B cell (primary cell): Measurements from ENCODE around the gene CFL1. TPM values are rescaled to one million over a fixed set of nuclear protein-coding genes. Genes with fewer than 3 reads are reported as not detected.

Experiments used
- ATAC-seq: fragments of 200-7000 bp; cut with Tn5 transposase; one replicate; pipeline ENCODE4 v1.10.0; 2021; ENCODE audit warnings: low read depth, mild to moderate bottlenecking, moderate number of reproducible peaks, moderate library complexity
- CTCF ChIA-PET: fragments of 350-600 bp; sonication (Branson Sonifier 250); formaldehyde crosslinking; loops from one replicate; lab custom pipeline; 2021; ENCODE audit warnings: antibody characterized with exemption, inconsistent platforms; lab: Charles Lee
- POLR2A ChIA-PET: fragments of 350-600 bp; sonication (Branson Sonifier 250); formaldehyde crosslinking; loops from one replicate; lab custom pipeline; 2021; ENCODE audit warnings: antibody characterized with exemption; lab: Charles Lee
- DNase-seq: peaks from one replicate; pipeline ENCODE4 v3.0.0; 2013
- H2AFZ ChIP-seq: 2 replicates; pipeline ENCODE4 v1.6.1; 2012; ENCODE audit warnings: mild to moderate bottlenecking, low read depth, low read length; ENCODE audit not compliant: insufficient read depth, poor library complexity, severe bottlenecking
- H3K27ac ChIP-seq, 2 donors: 1 replicate in 1 of 2; 2 replicates in 1 of 2; pipeline ENCODE4 v1.5.1; 2012 to 2013; ENCODE audit warnings: low read length in 2 of 2, mild to moderate bottlenecking in 2 of 2, moderate library complexity in 1 of 2
- H3K27me3 ChIP-seq, 4 experiments: fragments of 200-600 bp in 1 of 4; sonication (generic) in 1 of 4; replicated peaks in 1 of 4; 1 replicate in 2 of 4; 2 replicates in 2 of 4; pipeline versions ENCODE4 v1.6.1 to v1.7.0; 2013 to 2016; ENCODE audit warnings: low read length in 3 of 4, mild to moderate bottlenecking in 2 of 4, mixed read lengths in 1 of 4, moderate library complexity in 1 of 4; ENCODE audit not compliant: insufficient read depth in 4 of 4, control insufficient read depth in 3 of 4; ENCODE audit errors: control extremely low read depth in 1 of 4
- H3K36me3 ChIP-seq, 2 experiments: replicated peaks in 1 of 2; 1 replicate in 1 of 2; 2 replicates in 1 of 2; pipeline versions ENCODE4 v1.6.1 to v1.7.1; 2013; ENCODE audit warnings: low read length in 1 of 2; ENCODE audit not compliant: insufficient read depth in 2 of 2, control insufficient read depth in 1 of 2; ENCODE audit errors: control extremely low read depth in 1 of 2, extremely low read depth in 1 of 2
- H3K4me1 ChIP-seq, 2 donors: fragments of 200-600 bp in 1 of 2; sonication (generic) in 1 of 2; 1 replicate in 1 of 2; 2 replicates in 1 of 2; pipeline versions ENCODE4 v1.5.1 to v1.6.1; 2013 to 2017; ENCODE audit warnings: low read length in 2 of 2; ENCODE audit not compliant: control insufficient read depth in 2 of 2, insufficient read depth in 2 of 2
- H3K4me2 ChIP-seq: replicated peaks from 2 replicates; pipeline ENCODE3; 2012; ENCODE audit warnings: mild to moderate bottlenecking, low read depth, low read length; ENCODE audit not compliant: poor library complexity, severe bottlenecking
- H3K4me3 ChIP-seq, 5 experiments: fragments of 200-600 bp in 1 of 5; sonication (generic) in 1 of 5; 1 replicate in 3 of 5; 2 replicates in 2 of 5; pipeline versions ENCODE4 v1.5.1 to v1.7.0; 2011 to 2016; ENCODE audit warnings: low read length in 4 of 5, mild to moderate bottlenecking in 4 of 5, low read depth in 2 of 5, control low read depth in 1 of 5, moderate library complexity in 1 of 5; ENCODE audit not compliant: insufficient read depth in 1 of 5; ENCODE audit errors: control extremely low read depth in 1 of 5, extremely low read depth in 1 of 5
- H3K79me2 ChIP-seq: fragments of 200-600 bp; sonication (generic); one replicate; pipeline ENCODE4 v1.6.0; 2016; ENCODE audit warnings: low read length; ENCODE audit not compliant: control insufficient read depth, insufficient read depth
- H3K9ac ChIP-seq: fragments of 200-600 bp; sonication (generic); 2 replicates; pipeline ENCODE4 v1.6.1; 2017; ENCODE audit warnings: mild to moderate bottlenecking, low read length, moderate library complexity
- H3K9me3 ChIP-seq, 3 donors: one replicate each; pipeline versions ENCODE4 v1.6.1 to v1.7.1; 2013; ENCODE audit warnings: low read length in 2 of 3; ENCODE audit not compliant: control insufficient read depth in 2 of 3, insufficient read depth in 1 of 3; ENCODE audit errors: control extremely low read depth in 1 of 3
- H4K20me1 ChIP-seq: 2 replicates; pipeline ENCODE4 v1.6.0; 2012; ENCODE audit warnings: mild to moderate bottlenecking, low read length; ENCODE audit not compliant: insufficient read depth, control insufficient read depth, poor library complexity, severe bottlenecking
- H3K27ac Mint-ChIP-seq: one replicate; pipeline ENCODE4 v1.8.0; 2021; ENCODE audit warnings: mixed read lengths
- H3K27me3 Mint-ChIP-seq: one replicate; pipeline ENCODE4 v1.8.0; 2021; ENCODE audit warnings: mixed read lengths
- H3K4me1 Mint-ChIP-seq: one replicate; pipeline ENCODE4 v1.8.0; 2021; ENCODE audit warnings: mixed read lengths
- H3K4me3 Mint-ChIP-seq: one replicate; pipeline ENCODE4 v1.8.0; 2021; ENCODE audit warnings: mixed read lengths
- H3K9me3 Mint-ChIP-seq: one replicate; pipeline ENCODE4 v1.8.0; 2022; ENCODE audit warnings: mixed read lengths; ENCODE audit not compliant: insufficient read depth
- CTCF ChIP-seq: fragments of 200-600 bp; IDR thresholded peaks from one replicate; pipeline ENCODE4 v1.8.0; 2022; ENCODE audit warnings: antibody characterized with exemption, mild to moderate bottlenecking
- EZH2 ChIP-seq: IDR thresholded peaks from 2 replicates; pipeline ENCODE4 v1.6.1; 2012; ENCODE audit warnings: borderline replicate concordance, low read depth, mild to moderate bottlenecking, moderate library complexity, low read length; ENCODE audit not compliant: insufficient read depth, poor library complexity, severe bottlenecking
- WGBS: methylation state at CpG from one replicate; pipeline ENCODE4 v1.1.5; 2013; ENCODE audit warnings: missing lambda C conversion rate; ENCODE audit not compliant: insufficient coverage; 5-methylcytosine and 5-hydroxymethylcytosine counted together
- intact Hi-C: fragments of 100-400 bp; cut with micrococcal nuclease; formaldehyde crosslinking; loops from one replicate; pipeline ENCODE4 v1.10.0; 2022
- polyA plus RNA-seq: library from polyadenylated mRNA; depleted of rRNA; stranded (reverse); fragments of >200 nt; gene quantifications from 2 replicates; pipeline ENCODE4 v1.2.3, GENCODE V29; 2012
- total RNA-seq, 2 donors: library from RNA; stranded (reverse); fragments of 120-200 nt in 1 of 2; gene quantifications; 1 replicate in 1 of 2; 2 replicates in 1 of 2; pipeline versions ENCODE4 v1.2.3 to v1.2.4, GENCODE V29; 2013 to 2022

CFL1 gene
- total and polyA plus RNA-seq, 2 donors (not counting 1 experiment from before 2014, with no cell fraction given), result 455 to 990 TPM

GRCh38 chr11:65847746-65848145, 10.2 kb downstream of the CFL1 start:
- no peaks in the 10 kb centered on the region for H3K27me3 ChIP-seq
- Mint-ChIP-seq H3K4me3 (no peak overlapping the region), H3K9me3 (no peaks in the 10 kb centered on the region), H3K27me3 (no peaks in the 10 kb centered on the region), H3K4me1 (no peaks in the 10 kb centered on the region), H3K27ac (no peak overlapping the region)
- H3K36me3 ChIP-seq, result peaks cover 0 to 24% of the 10 kb centered on the region in 2 experiments
- CTCF ChIA-PET, result interaction anchor here (0.9 to 1.4 kb wide), 2 partner anchors 12 to 68 kb away, joined by 3 to 4 read pairs; no protein-coding TSS in a partner anchor
- H4K20me1 ChIP-seq, result peaks cover 24% of the 10 kb centered on the region
- H3K4me3 ChIP-seq, result no peak overlapping the region
- DNase-seq (no peak), ATAC-seq (no peak)
- H3K4me1 ChIP-seq, result no peaks in the 10 kb centered on the region
- POLR2A ChIA-PET, result interaction anchor here (1.1 kb wide), 1 partner anchor 9 kb away, joined by 3 read pairs; no protein-coding TSS in a partner anchor
- no peak overlapping the region for H3K27ac ChIP-seq
- no peak overlapping the region for H2AFZ ChIP-seq
- no peak overlapping the region for H3K4me2 ChIP-seq
- H3K79me2 ChIP-seq, result no peaks in the 10 kb centered on the region
- no peak overlapping the region for H3K9ac ChIP-seq
- H3K9me3 ChIP-seq, result peaks cover 0 to 15% (median 0%) of the 10 kb centered on the region in 3 donors
- WGBS, result 94% methylated on average over 2 of the region's 3 CpGs
- TF ChIP-seq EZH2 (no peak), CTCF (no peak)
- intact Hi-C loops, result no loop called here

GRCh38 chr11:65844231-65844872, 13.6 kb downstream of the CFL1 start:
- H4K20me1 ChIP-seq, result no peaks in the 10 kb centered on the region
- TF ChIP-seq CTCF, result no peak
- no peak for TF ChIP-seq EZH2
- no peaks in the 10 kb centered on the region for H3K9me3 ChIP-seq
- no peak overlapping the region for H3K4me2 ChIP-seq
- H3K27me3 ChIP-seq, result no peaks in the 10 kb centered on the region
- H3K36me3 ChIP-seq, result no peaks in the 10 kb centered on the region
- POLR2A ChIA-PET, result interaction anchor here (0.7 kb wide), 1 partner anchor 15 kb away, joined by 4 read pairs; no protein-coding TSS in a partner anchor
- no peak for ATAC-seq
- no peak for DNase-seq
- Mint-ChIP-seq H3K27me3 (no peaks in the 10 kb centered on the region), H3K27ac (no peak overlapping the region), H3K4me1 (no peaks in the 10 kb centered on the region), H3K9me3 (no peaks in the 10 kb centered on the region), H3K4me3 (no peak overlapping the region)
- H3K27ac ChIP-seq, result no peak overlapping the region
- no peaks in the 10 kb centered on the region for H3K79me2 ChIP-seq
- WGBS, result 97% methylated on average over 6 of the region's 10 CpGs
- H3K9ac ChIP-seq, result no peak overlapping the region
- H2AFZ ChIP-seq, result no peak overlapping the region
- H3K4me3 ChIP-seq, result no peak overlapping the region
- CTCF ChIA-PET, result interaction anchor here (1.1 kb wide), 1 partner anchor 19 kb away, joined by 4 read pairs; no protein-coding TSS in a partner anchor
- intact Hi-C loops, result no loop called here
- no peaks in the 10 kb centered on the region for H3K4me1 ChIP-seq
